Fibroblast of pulmonary artery (primary cell): ENCODE measurements around the gene PGD.
"Not testable (repeated sequence)": the region's sequence is repeated elsewhere in the genome, so short reads cannot be mapped to it uniquely, and the experiment has no call there.

Experiments
- DNase-seq: peaks from one replicate; pipeline ENCODE4 v3.0.0-alpha.2; 2010; ENCODE audit warnings: low read depth
- H3K4me3 ChIP-seq: replicated peaks from 2 replicates; pipeline ENCODE4 v1.5.1; 2011; ENCODE audit warnings: low read depth, mild to moderate bottlenecking, control low read depth, low read length, moderate library complexity
- CTCF ChIP-seq: IDR thresholded peaks from 2 replicates; pipeline ENCODE4 v1.5.1; 2011; ENCODE audit warnings: mild to moderate bottlenecking, control low read depth, low read length, inconsistent platforms; ENCODE audit errors: missing control alignments

The PGD gene

GRCh38 chr1:10419351-10419750 is 20.5 kb downstream of the PGD start:
- TF ChIP-seq CTCF, result no peak
- DNase-seq, result no peak
- H3K4me3 ChIP-seq, result no peak overlapping the region

- DNase-seq, result no peak
- no peak for TF ChIP-seq CTCF
- H3K4me3 ChIP-seq, result no peak overlapping the region
These were observed 22.8 kb downstream of the PGD start for GRCh38 chr1:10421637-10422036.

- peak; percentile 3 for TF ChIP-seq CTCF
These were observed 25.2 kb downstream of the PGD start for GRCh38 chr1:10424034-10424433.

GRCh38 chr1:10424651-10425050 is 25.8 kb downstream of the PGD start:
- no peak for TF ChIP-seq CTCF
- no peak for DNase-seq
- H3K4me3 ChIP-seq, result no peak overlapping the region

More at GRCh38 chr1:10424034-10424433, 25.2 kb downstream of the PGD start:
- peak; percentile 72 for DNase-seq
- H3K4me3 ChIP-seq, result no peak overlapping the region

GRCh38 chr1:10425826-10426534 is 27.1 kb downstream of the PGD start:
- DNase-seq, H3K4me3 ChIP-seq: not testable (repeated sequence)

- H3K4me3 ChIP-seq, DNase-seq: not testable (repeated sequence)
These were observed 27.6 kb downstream of the PGD start for GRCh38 chr1:10426535-10426848.

- TF ChIP-seq CTCF, result no peak
- DNase-seq, result no peak
- H3K4me3 ChIP-seq, result no peak overlapping the region
These were observed 30.1 kb downstream of the PGD start for GRCh38 chr1:10428984-10429383.

- DNase-seq, result peak; percentile 42
- peak overlapping the region; percentile 85 for H3K4me3 ChIP-seq
- TF ChIP-seq CTCF, result no peak
These were observed 31.0 kb downstream of the PGD start for GRCh38 chr1:10429868-10430215.
